T-helper 2 cell (primary cell): ENCODE measurements around the gene PARD3.

Experiments used
- DNase-seq, 5 experiments: peaks; one replicate each; pipeline versions ENCODE4 v3.0.0 to v3.0.0-alpha.2; 2012 to 2022

PARD3 gene

DNA sequence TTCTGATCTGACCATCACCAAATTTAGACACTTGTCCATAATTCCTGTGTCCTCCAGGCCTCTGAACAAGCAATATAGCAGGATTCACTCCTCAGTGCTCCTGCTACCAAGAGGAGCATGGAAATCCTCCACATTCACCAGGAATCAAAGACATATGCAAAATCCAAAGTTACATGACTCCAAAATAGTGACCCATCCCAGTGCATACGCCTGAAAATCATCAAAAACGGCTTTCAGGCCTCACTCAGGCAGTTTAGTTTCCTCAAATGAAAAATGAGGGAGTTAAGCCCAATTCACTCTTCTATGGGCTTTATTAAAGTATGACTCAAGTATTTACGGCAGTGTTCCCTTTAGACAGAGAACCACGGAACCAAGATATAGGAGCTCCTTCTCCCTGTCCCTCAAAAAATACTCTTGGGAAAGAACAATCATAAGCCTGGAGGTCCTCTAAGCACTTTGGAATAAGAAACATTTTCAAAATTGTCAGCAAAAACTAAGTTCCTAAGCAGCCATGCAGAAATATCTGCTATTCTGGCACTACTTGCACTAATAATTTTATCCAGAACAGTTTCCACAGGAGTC lies 240.7 kb downstream of the PARD3 start:
- DNase-seq, result no peak

GRCh38 chr10:34570887-34571286 lies 244.2 kb downstream of the PARD3 start:
- DNase-seq, result no peak

DNA sequence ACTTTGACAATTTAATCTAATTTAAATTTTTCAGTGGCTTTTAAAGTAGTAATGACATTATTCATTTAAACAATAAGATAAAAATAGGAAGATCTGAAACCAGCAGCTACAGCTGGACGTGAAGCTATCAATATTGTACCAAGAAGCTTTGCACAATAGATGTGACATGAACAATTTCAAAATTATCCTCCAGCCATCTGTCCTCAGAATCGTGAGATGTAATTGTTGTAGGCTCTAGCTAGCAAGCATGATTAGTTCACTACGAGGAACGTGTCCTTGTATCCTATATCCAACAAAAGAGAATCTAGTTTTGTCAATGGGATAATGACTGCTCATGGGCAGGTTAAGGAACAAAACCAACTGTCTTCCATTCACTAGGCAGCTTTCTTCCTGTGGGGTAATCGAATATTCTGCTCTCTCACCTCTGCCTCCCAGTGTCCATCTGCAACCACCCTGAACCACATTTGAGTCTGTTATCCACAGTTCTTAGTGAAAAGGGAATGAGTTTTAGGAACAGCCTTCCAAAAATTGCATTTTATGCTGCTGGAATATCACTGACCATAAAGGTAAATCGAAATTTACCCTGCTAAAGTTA lies 247.3 kb downstream of the PARD3 start:
- no peak for DNase-seq

GRCh38 chr10:34565934-34566333 lies 249.2 kb downstream of the PARD3 start:
- DNase-seq, result no peak

GRCh38 chr10:34558093-34558583 lies 257.0 kb downstream of the PARD3 start:
- no peak for DNase-seq

- DNase-seq, result no peak
Observed at GRCh38 chr10:34557173-34557572, 257.9 kb downstream of the PARD3 start.

GRCh38 chr10:34555653-34556052 lies 259.4 kb downstream of the PARD3 start:
- no peak for DNase-seq

DNA sequence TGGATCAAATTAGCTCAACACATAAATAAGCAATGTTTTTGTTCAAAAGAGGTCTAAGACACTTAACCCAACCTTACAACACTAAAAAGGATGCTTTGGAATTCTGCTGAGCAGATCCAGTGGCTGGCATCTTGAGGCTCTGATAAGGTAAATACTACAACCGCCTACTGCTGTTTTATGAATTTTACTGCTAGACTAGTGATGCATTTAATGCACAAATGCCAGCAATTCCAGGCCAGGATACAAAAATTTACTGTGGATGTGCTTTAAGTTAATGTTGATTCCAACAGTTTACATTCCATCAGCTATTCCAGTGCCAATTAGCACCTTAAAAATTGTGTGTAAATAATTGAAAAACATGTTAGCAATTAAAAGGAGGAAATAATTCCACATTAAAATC lies 261.3 kb downstream of the PARD3 start:
- no peak for DNase-seq

- DNase-seq, result no peak
Observed at GRCh38 chr10:34551295-34551694, 263.8 kb downstream of the PARD3 start.

DNA sequence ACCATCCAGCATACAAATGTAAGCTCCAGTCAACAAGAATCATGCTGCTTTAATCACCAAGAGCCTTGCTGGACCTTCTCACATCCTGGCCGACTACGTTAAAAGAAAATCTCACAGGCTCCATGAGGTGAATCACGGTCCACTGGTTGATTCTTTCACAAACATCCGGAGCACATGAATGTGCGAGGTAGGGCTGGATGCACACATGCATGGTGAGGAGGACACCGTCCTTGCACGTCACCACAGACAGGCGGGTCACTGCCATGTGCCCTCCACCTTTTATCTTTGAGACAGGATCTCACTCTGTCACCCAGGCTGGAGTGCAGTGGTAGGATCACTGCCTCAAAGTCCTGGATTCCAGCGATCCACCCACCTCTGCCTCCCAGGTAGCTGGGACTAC lies 265.1 kb downstream of the PARD3 start:
- DNase-seq, result no peak

DNA sequence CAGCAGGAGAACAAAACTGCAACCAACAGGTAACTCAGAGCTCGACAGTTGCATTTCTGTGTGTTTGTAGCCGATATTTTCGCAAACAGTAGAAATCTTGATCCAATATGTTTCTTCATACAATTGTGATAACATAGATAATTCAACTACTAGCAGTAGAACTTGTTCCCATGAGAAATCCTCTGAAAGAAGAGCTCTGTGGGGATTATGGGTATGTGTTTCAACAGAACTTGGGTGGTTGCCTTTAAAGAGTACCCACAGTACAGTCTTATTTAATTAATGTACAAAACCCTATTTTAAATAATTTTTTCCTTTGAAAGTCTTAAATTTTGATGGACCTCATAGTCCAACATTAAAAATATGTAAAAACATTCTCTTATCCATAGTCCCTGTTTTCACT lies 266.1 kb downstream of the PARD3 start:
- DNase-seq, result no peak

GRCh38 chr10:34548466-34548865 lies 266.6 kb downstream of the PARD3 start:
- DNase-seq, result no peak

DNA sequence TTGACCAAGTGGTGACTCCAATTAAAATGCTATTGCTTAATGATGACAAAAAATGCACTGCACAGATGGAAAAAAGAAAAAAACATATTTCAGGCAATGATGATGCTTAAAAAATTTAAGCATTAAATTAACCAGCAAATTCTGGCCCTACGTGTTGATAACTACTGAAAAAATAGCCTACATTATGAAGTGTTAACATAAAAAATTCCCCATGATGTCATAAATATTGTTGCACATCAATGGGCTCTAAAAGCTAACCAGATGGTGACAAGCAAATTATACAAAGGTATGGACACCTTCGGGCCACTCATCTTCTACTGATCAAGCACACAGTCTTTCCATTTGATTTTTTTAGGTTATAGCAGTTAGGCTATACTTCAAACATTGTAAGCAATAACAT lies 267.4 kb downstream of the PARD3 start:
- DNase-seq, result no peak

DNA sequence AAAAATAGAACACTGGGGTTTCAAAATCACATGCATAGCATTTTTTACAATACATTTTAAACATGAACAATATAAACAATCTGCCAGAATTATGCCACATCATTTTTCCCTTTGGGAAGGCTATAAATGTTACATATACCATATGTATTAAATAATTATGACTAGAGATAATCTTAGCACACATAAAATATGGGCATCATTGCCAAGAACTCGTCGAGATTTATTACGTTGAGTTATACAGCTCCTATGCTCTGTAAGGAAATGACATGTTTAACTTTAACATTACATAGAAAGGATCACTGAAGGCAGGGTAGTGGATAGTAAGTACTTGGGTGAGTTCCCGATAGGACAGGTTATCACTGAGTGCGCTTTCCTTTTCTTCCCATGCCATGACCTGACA lies 267.8 kb downstream of the PARD3 start:
- DNase-seq, result no peak

DNA sequence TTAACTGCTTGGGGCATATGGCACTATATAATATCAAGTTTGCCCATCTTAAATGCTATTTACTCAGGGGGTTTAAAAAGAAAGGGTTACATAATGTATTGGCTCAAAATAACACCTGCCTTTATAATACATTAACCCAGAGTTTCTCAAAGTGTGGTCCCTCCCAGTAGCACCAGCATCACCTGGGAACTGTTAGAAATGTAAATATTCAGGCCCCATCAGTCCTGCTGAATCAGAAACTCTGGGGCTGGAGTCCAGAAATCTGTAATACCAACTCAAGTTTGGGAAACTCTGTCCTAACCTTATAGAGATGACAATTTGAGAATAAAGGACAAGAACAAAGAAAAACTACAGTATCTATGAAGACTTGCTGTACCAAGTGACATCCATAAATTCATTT lies 270.7 kb downstream of the PARD3 start:
- DNase-seq, result no peak

- DNase-seq, result no peak
Observed at GRCh38 chr10:34543716-34544115, 271.4 kb downstream of the PARD3 start.

- no peak for DNase-seq
Observed at GRCh38 chr10:34540492-34540891, 274.6 kb downstream of the PARD3 start.

- DNase-seq, result peak in 1 of 5 experiments; percentile 19
Observed at GRCh38 chr10:34539533-34540315, 275.4 kb downstream of the PARD3 start.

- DNase-seq, result no peak
Observed at GRCh38 chr10:34538281-34538829, 276.7 kb downstream of the PARD3 start.

DNA sequence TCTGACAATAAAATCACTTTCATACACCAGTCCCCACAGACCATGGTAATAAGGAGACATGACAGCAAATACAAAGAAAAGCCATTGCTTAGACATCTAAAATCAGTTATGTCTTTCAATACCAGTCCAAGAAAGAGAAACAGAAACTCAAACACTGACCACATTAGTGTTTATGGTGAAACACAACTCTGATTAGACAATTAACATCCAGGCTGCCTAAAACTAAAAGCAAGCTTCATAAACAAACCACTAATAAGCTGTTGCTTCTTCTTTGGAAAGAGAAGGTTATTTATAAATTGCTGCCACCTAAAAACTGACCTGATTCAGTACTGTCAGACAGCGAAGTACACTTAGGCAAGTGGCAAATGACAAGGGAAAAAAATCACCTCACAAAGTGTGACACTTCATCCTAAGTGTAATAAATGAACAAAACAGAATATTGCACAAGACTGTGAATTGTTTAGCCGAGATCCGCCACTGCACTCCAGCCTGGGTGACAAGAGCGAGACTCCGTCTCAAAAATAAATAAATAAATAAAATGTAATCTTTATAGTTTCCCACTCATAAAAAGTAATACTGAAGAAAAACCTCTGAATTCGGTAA lies 277.4 kb downstream of the PARD3 start:
- DNase-seq, result peak in 1 of 5 experiments; percentile 59

DNA sequence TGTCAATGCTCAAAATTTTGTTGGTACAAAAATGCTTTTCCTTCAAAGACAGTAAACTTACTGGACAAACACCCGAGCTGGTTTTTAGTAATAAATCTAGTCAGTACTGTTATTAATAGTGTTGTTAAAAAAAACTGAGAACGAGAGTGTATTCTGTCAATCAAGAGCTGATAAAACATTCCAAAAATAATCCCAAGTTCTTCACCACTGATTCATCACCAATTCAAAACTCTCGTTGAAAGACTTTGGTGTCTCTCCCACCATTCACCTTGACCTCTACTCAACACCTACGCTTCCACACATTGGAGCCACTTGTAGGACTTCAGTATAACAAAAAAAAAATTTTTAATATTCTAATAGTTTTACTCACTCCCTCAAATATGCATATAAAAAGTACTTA lies 279.2 kb downstream of the PARD3 start:
- DNase-seq, result no peak

GRCh38 chr10:34530778-34531177 lies 284.3 kb downstream of the PARD3 start:
- no peak for DNase-seq

DNA sequence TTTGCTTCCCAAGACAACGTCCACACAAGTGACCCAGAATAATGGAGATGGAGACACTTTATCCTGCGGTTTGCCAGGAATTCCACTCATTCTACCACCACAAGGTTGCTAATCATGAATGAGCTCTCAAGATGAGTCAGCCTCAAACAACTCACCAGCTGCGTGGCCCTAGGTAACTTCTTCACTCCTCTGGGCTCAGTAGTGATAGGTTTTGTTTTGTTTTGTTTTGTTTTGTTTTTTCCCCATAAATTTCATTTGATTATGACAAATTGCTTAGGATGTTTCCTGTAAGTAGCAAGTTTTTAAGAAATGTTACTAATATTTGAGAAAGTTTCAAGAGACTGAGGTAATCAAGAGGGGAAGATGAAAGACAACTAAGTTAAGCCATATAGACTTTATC lies 286.8 kb downstream of the PARD3 start:
- no peak for DNase-seq
